ENCODE results near the gene SH2D2A. TPM values are rescaled to one million over a fixed set of nuclear protein-coding genes. Genes with fewer than 3 reads are reported as not detected.

SH2D2A gene
- total RNA-seq, 1 experiment from 2014 or later, result 4.9 TPM

DNA sequence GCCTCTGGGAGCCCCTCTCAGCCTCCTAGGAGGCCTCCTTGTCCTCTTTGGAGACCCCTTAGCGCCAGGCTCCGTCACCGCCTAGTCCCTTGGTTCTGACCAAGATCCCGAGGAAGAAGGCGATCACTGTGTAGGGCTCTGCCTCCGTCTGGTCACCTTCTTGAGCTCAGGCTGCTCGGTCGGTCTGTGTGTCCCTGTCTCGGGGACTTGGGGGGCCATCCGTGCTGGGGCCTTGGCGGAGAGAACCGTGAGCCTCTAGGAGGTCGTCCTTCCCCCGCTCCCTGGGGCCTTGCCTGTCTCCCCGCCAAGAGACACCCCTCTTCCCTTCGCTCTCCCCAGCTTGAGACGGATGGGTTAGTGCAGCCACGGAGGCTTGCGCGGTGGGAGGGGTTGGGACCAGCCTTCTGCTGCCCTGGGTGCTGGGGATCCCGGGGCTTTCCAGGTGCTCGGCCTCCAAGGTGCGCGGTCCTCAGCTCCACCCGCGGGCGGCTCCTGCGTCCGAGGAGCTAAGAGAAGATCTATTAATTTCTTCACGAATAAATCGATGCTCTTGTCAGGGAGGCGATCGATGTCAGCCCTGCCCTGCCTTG lies 43.0 kb upstream of the SH2D2A start (continued):
- TF ChIP-seq, protein P1, sequence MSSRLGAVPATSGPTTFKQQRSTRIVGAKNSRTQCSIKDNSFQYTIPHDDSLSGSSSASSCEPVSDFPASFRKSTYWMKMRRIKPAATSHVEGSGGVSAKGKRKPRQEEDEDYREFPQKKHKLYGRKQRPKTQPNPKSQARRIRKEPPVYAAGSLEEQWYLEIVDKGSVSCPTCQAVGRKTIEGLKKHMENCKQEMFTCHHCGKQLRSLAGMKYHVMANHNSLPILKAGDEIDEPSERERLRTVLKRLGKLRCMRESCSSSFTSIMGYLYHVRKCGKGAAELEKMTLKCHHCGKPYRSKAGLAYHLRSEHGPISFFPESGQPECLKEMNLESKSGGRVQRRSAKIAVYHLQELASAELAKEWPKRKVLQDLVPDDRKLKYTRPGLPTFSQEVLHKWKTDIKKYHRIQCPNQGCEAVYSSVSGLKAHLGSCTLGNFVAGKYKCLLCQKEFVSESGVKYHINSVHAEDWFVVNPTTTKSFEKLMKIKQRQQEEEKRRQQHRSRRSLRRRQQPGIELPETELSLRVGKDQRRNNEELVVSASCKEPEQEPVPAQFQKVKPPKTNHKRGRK (CRISPR knock-in tag; IDR thresholded peaks at IDR 0.05; ENCODE audit: borderline replicate concordance), result no peak
- TF ChIP-seq CREM (CRISPR knock-in tag; IDR thresholded peaks at IDR 0.05) (no peak), TEAD1 (CRISPR knock-in tag; IDR thresholded peaks at IDR 0.05) (no peak)
- TF ChIP-seq, protein P2, sequence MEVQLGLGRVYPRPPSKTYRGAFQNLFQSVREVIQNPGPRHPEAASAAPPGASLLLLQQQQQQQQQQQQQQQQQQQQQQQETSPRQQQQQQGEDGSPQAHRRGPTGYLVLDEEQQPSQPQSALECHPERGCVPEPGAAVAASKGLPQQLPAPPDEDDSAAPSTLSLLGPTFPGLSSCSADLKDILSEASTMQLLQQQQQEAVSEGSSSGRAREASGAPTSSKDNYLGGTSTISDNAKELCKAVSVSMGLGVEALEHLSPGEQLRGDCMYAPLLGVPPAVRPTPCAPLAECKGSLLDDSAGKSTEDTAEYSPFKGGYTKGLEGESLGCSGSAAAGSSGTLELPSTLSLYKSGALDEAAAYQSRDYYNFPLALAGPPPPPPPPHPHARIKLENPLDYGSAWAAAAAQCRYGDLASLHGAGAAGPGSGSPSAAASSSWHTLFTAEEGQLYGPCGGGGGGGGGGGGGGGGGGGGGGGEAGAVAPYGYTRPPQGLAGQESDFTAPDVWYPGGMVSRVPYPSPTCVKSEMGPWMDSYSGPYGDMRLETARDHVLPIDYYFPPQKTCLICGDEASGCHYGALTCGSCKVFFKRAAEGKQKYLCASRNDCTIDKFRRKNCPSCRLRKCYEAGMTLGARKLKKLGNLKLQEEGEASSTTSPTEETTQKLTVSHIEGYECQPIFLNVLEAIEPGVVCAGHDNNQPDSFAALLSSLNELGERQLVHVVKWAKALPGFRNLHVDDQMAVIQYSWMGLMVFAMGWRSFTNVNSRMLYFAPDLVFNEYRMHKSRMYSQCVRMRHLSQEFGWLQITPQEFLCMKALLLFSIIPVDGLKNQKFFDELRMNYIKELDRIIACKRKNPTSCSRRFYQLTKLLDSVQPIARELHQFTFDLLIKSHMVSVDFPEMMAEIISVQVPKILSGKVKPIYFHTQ (CRISPR knock-in tag; IDR thresholded peaks at IDR 0.05), result no peak

DNA sequence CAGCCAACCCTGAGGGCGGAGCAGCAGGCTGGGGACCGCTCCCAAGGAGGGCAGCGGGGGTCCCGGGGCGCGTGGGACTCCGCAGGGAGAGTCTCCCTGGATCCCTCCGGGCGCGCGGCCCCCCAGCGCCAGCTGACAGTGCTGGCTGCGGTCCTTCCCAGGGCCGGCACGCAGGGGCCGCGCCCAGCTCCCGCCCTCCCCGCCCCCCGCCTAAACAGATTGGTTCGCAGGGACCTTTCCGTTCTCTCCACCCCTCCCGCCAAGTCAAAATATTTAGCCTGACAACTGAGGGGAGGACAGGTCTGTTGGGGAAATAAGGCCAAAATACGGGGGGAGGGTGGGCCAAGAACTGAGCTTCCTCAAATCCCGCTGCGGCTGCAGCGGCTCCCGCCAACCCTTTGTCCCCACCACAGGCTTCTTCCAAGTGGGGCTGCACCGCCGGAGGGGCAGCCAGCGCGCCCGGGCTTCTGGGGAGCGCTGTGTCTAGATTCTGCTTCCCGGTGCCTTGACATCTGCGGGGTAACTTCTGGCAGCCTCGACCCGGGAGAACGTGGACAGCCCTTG lies 42.4 kb upstream of the SH2D2A start, which contains the start of gene INSRR:
Gene INSRR, minus strand, starts transcription at position 159 of the 564 bp plus-strand sequence. CDS start 496 bp downstream, outside the sequence.
- peaks cover 90% of the 10 kb centered on the region for H3K27me3 Mint-ChIP-seq (ENCODE audit: low read depth)
- H3K4me1 Mint-ChIP-seq, result peaks cover 10% of the 10 kb centered on the region
- no peaks in the 10 kb centered on the region for H3K9me3 Mint-ChIP-seq
- H3K4me3 Mint-ChIP-seq, result peak within 1 kb of the TSS; percentile 89
- ATAC-seq (peak; percentile 7), DNase-seq (ENCODE audit: low spot score) (no peak)
- POLR2A ChIA-PET, result interaction anchor here (1.0 to 1.9 kb wide), 3 partner anchors 9 to 170 kb away, joined by 3 to 5 read pairs (median 4); no protein-coding TSS in a partner anchor
- no peaks in the 10 kb centered on the region for H3K36me3 Mint-ChIP-seq
- no peak within 1 kb of the TSS for H3K27ac Mint-ChIP-seq
- CTCF ChIA-PET, result interaction anchor here (0.7 to 9.9 kb wide), 45 partner anchors 10 to 239 kb away, joined by 3 to 211 read pairs (median 9); partner anchors contain the start of genes CRABP2, ISG20L2, LRRC71 and METTL25B
- TF ChIP-seq NR2C2 (CRISPR knock-in tag; IDR thresholded peaks at IDR 0.05) (no peak), NR1H2 (CRISPR knock-in tag; IDR thresholded peaks at IDR 0.05) (no peak), TP53 (CRISPR knock-in tag; IDR thresholded peaks at IDR 0.05) (no peak), CREB1 (CRISPR knock-in tag; IDR thresholded peaks at IDR 0.05) (no peak), GTF2I (CRISPR knock-in tag; conservative IDR thresholded peaks at IDR 0.05) (peak; percentile 61; the same call in 1 of the 2 replicates)
- TF ChIP-seq, protein P3, sequence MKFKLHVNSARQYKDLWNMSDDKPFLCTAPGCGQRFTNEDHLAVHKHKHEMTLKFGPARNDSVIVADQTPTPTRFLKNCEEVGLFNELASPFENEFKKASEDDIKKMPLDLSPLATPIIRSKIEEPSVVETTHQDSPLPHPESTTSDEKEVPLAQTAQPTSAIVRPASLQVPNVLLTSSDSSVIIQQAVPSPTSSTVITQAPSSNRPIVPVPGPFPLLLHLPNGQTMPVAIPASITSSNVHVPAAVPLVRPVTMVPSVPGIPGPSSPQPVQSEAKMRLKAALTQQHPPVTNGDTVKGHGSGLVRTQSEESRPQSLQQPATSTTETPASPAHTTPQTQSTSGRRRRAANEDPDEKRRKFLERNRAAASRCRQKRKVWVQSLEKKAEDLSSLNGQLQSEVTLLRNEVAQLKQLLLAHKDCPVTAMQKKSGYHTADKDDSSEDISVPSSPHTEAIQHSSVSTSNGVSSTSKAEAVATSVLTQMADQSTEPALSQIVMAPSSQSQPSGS (CRISPR knock-in tag; IDR thresholded peaks at IDR 0.05; ENCODE audit: borderline replicate concordance, low read depth), result no peak

DNA sequence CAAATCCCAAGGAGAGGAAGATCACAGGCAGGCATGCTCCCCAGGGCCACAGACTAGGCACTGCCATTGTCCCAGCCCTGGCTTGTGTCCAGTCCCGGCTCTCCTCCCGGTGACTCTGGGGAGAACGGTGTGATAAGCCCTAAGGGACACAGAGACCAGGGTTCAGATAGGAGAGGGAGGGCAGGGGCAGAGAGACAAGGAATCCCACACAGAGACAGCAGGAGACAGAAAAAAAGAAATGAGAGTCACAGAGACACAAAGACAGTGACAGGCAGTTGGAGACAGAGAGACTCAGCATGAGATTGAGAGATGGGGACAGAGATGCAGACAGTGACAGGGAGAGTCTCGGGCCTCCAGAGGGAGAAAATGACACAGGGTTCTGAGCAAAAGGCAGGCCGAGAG lies 41.9 kb upstream of the SH2D2A start:
- DNase-seq (ENCODE audit: low spot score) (no peak), ATAC-seq (no peak)
- POLR2A ChIA-PET, result interaction anchor here (1.0 to 1.4 kb wide), 2 partner anchors 9 to 132 kb away, joined by 3 to 4 read pairs; no protein-coding TSS in a partner anchor
- TF ChIP-seq, protein P4, sequence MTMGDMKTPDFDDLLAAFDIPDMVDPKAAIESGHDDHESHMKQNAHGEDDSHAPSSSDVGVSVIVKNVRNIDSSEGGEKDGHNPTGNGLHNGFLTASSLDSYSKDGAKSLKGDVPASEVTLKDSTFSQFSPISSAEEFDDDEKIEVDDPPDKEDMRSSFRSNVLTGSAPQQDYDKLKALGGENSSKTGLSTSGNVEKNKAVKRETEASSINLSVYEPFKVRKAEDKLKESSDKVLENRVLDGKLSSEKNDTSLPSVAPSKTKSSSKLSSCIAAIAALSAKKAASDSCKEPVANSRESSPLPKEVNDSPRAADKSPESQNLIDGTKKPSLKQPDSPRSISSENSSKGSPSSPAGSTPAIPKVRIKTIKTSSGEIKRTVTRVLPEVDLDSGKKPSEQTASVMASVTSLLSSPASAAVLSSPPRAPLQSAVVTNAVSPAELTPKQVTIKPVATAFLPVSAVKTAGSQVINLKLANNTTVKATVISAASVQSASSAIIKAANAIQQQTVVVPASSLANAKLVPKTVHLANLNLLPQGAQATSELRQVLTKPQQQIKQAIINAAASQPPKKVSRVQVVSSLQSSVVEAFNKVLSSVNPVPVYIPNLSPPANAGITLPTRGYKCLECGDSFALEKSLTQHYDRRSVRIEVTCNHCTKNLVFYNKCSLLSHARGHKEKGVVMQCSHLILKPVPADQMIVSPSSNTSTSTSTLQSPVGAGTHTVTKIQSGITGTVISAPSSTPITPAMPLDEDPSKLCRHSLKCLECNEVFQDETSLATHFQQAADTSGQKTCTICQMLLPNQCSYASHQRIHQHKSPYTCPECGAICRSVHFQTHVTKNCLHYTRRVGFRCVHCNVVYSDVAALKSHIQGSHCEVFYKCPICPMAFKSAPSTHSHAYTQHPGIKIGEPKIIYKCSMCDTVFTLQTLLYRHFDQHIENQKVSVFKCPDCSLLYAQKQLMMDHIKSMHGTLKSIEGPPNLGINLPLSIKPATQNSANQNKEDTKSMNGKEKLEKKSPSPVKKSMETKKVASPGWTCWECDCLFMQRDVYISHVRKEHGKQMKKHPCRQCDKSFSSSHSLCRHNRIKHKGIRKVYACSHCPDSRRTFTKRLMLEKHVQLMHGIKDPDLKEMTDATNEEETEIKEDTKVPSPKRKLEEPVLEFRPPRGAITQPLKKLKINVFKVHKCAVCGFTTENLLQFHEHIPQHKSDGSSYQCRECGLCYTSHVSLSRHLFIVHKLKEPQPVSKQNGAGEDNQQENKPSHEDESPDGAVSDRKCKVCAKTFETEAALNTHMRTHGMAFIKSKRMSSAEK (CRISPR knock-in tag; IDR thresholded peaks at IDR 0.05; ENCODE audit: borderline replicate concordance), result no peak
- TF ChIP-seq ELF4 (CRISPR knock-in tag; IDR thresholded peaks at IDR 0.05; ENCODE audit: low read depth) (no peak), SOX15 (CRISPR knock-in tag; IDR thresholded peaks at IDR 0.05) (no peak)
- TF ChIP-seq, protein P5, sequence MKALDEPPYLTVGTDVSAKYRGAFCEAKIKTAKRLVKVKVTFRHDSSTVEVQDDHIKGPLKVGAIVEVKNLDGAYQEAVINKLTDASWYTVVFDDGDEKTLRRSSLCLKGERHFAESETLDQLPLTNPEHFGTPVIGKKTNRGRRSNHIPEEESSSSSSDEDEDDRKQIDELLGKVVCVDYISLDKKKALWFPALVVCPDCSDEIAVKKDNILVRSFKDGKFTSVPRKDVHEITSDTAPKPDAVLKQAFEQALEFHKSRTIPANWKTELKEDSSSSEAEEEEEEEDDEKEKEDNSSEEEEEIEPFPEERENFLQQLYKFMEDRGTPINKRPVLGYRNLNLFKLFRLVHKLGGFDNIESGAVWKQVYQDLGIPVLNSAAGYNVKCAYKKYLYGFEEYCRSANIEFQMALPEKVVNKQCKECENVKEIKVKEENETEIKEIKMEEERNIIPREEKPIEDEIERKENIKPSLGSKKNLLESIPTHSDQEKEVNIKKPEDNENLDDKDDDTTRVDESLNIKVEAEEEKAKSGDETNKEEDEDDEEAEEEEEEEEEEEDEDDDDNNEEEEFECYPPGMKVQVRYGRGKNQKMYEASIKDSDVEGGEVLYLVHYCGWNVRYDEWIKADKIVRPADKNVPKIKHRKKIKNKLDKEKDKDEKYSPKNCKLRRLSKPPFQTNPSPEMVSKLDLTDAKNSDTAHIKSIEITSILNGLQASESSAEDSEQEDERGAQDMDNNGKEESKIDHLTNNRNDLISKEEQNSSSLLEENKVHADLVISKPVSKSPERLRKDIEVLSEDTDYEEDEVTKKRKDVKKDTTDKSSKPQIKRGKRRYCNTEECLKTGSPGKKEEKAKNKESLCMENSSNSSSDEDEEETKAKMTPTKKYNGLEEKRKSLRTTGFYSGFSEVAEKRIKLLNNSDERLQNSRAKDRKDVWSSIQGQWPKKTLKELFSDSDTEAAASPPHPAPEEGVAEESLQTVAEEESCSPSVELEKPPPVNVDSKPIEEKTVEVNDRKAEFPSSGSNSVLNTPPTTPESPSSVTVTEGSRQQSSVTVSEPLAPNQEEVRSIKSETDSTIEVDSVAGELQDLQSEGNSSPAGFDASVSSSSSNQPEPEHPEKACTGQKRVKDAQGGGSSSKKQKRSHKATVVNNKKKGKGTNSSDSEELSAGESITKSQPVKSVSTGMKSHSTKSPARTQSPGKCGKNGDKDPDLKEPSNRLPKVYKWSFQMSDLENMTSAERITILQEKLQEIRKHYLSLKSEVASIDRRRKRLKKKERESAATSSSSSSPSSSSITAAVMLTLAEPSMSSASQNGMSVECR (CRISPR knock-in tag; IDR thresholded peaks at IDR 0.05; ENCODE audit: borderline replicate concordance), result no peak
- TF ChIP-seq, protein P6, sequence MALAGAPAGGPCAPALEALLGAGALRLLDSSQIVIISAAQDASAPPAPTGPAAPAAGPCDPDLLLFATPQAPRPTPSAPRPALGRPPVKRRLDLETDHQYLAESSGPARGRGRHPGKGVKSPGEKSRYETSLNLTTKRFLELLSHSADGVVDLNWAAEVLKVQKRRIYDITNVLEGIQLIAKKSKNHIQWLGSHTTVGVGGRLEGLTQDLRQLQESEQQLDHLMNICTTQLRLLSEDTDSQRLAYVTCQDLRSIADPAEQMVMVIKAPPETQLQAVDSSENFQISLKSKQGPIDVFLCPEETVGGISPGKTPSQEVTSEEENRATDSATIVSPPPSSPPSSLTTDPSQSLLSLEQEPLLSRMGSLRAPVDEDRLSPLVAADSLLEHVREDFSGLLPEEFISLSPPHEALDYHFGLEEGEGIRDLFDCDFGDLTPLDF (CRISPR knock-in tag; IDR thresholded peaks at IDR 0.05), result no peak

More for the DNA sequence above, 41.9 kb upstream of the SH2D2A start:
- H3K36me3 Mint-ChIP-seq, result no peaks in the 10 kb centered on the region
- peaks cover 10% of the 10 kb centered on the region for H3K4me1 Mint-ChIP-seq
- H3K4me3 Mint-ChIP-seq, result peak overlapping the region; percentile 61
- peaks cover 90% of the 10 kb centered on the region for H3K27me3 Mint-ChIP-seq (ENCODE audit: low read depth)
- H3K9me3 Mint-ChIP-seq, result no peaks in the 10 kb centered on the region
- H3K27ac Mint-ChIP-seq, result no peak overlapping the region
- CTCF ChIA-PET, result interaction anchor here (0.6 to 9.9 kb wide), 28 partner anchors 10 to 850 kb away, joined by 3 to 211 read pairs (median 19); partner anchors contain the start of genes CRABP2, ISG20L2, LRRC71 and METTL25B

Measured in WTC11 (cell line).